VCaP (cell line): Measurements from ENCODE around the gene GLRB.
"Not testable (repeated sequence)": the region's sequence is repeated elsewhere in the genome, so short reads cannot be mapped to it uniquely, and the experiment has no call there.

Experiments used
- H3K27ac ChIP-seq: fragments of 450-650 bp; 2 replicates; pipeline ENCODE4 v1.5.1; 2017
- CTCF ChIP-seq: fragments of 450-650 bp; conservative IDR thresholded peaks from 2 replicates; pipeline ENCODE4 v1.5.1; 2017; ENCODE audit warnings: mild to moderate bottlenecking, moderate library complexity

Gene GLRB

GRCh38 chr4:157052429-157053040 is 23.4 kb upstream of the GLRB start:
- H3K27ac ChIP-seq, result no peak overlapping the region
- TF ChIP-seq CTCF, result no peak

DNA sequence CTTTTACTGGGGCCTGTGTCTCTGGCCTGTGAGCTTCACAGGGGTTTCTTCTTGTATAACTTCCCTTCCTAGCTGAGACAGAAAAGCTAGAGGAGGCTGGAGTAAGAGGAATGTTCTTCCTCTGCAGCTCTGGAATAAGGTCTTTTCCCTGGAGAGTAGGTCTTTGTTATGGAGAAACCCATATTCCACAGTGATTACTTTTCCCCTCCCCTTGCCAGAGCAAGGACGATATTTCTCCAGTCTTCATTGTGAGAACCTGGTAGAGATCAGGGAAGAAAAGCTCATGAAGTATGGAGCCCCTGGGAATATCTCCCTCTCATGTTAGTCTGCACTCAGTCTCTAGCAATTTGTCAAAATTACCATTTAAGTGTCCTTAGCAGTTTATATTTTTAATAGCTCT is 18.7 kb upstream of the GLRB start:
- no peak overlapping the region for H3K27ac ChIP-seq
- no peak for TF ChIP-seq CTCF

- H3K27ac ChIP-seq, result not testable (repeated sequence)
Measured at GRCh38 chr4:157058899-157059298, 17.1 kb upstream of the GLRB start.

DNA sequence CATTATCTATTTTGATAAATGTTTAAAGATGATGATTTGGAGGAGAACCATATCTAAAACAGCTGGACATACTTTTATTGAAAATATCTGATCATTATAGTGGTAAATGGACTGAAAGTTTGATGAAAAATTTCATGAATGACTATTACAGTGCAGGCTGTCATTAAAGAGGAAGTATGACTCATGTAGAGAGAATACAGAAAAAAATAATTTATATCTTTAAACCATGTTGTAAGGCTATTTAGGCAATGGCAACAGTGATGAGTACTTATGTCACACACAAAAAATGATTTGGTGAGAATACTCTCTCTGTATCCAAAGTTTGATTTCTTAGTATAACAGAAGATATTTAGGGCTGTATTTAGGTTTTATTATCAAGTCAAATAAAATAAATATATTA is 3.9 kb upstream of the GLRB start:
- no peak for TF ChIP-seq CTCF
- H3K27ac ChIP-seq, result no peak overlapping the region

DNA sequence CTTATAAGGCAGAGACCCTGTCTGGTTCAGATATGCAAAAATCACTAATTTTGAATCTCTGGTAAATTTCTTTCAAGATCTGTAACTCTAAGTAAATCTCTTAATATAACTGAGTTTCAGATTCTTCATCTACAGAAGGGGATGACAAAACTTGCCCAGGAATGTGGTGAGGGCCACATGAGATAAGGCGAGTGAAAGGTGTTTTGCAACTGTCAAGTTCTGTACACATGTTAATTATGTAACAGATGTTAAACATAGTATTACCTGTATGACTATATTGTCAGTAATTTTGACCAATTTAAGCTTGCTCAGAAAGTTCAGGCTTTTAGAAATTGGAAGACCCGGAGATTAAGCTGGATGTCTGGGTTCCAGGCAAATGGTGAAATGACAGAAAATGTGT is 549 bp upstream of the GLRB start:
- H3K27ac ChIP-seq, result no peak overlapping the region
- no peak for TF ChIP-seq CTCF

DNA sequence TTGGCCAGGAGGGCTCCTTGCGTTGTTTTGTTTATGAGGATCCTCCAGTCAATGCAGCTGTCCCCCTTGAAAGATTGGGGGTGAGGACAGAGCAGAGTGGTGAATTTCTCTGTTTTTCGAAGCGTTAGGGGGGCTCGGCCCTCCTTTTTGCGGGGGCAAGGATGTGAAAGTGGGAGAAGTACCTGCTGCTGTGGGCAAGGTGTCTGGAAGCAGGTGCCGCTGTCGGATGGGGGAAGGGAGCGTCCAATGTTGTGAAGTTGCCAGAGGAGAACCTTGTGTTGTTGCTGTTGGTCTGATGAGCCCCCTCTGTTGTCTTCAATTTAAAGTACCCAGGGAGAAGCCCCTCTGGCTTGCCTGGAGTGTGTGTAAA is 613 bp downstream of the GLRB start:
- no peak for TF ChIP-seq CTCF
- no peak overlapping the region for H3K27ac ChIP-seq

- TF ChIP-seq CTCF, result no peak
Measured at GRCh38 chr4:157079441-157079840, 3.5 kb downstream of the GLRB start.

GRCh38 chr4:157080605-157081004 is 4.7 kb downstream of the GLRB start:
- no peak overlapping the region for H3K27ac ChIP-seq
- no peak for TF ChIP-seq CTCF

More at GRCh38 chr4:157079441-157079840, 3.5 kb downstream of the GLRB start:
- no peak overlapping the region for H3K27ac ChIP-seq
